ENCODE results near the gene KDM5B.

DNA sequence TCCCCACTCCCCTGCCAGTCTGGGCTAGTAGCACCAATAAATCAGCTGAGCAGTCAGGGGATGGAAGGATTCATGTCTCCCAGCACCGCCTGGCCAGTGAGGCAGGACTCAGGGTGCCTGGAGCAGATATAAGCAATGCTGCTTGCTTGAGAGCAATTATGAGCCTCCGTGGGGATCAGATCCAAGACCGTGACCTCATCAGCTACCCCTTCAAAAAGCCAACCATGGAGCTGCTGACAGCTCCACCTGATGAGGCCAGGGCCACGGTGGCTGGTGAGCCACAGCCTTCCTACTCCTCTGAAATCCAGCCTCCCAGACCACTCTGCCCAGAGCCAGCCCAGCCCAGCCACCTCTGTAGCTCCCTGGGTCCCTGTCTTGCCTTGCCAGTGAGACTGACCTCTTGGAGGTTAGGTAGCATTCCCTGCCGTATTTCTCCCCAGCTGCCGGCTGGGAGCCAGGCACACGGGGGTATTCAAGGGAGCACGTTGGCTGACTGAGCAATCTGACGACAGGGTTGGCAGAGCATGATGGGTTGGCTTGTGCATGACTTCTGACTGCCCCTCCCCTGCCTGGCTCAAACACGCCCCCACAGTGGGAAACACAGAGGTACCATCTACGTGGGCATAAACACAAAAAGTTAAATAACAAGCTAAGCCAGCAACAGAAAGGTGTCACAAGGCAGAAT is 126.3 kb downstream of the KDM5B start:
- TF ChIP-seq TAF1 (IDR thresholded peaks at IDR 0.05; ENCODE audit: borderline replicate concordance, low read depth, low read length) (no peak), POLR2A (IDR thresholded peaks at IDR 0.05; ENCODE audit: low read depth, low read length) (no peak)

All from GM12892 (cell line).